Stimulated activated memory B cell treated with anti-CD40 and anti-IgM and Interleukin-4, amounts not matched to agents 10 μg/mL and 1 μg/mL and 100 μg/mL, for 72 hours (primary cell): ENCODE data around the gene ZNF536.
"Not testable (repeated sequence)": the region's sequence is repeated elsewhere in the genome, so short reads cannot be mapped to it uniquely, and the experiment has no call there.

Experiments used
- ATAC-seq: fragments of 150-1000 bp; cut with Tn5 transposase; 2 replicates; pipeline ENCODE4 v1.10.0; 2021
- H3K27ac Mint-ChIP-seq: one replicate; pipeline ENCODE4 v1.8.0; 2022; ENCODE audit warnings: mild to moderate bottlenecking, mixed read lengths
- H3K27me3 Mint-ChIP-seq: one replicate; pipeline ENCODE4 v1.8.0; 2022; ENCODE audit warnings: mixed read lengths
- H3K36me3 Mint-ChIP-seq: one replicate; pipeline ENCODE4 v1.8.0; 2022; ENCODE audit warnings: mixed read lengths
- H3K4me1 Mint-ChIP-seq: one replicate; pipeline ENCODE4 v1.8.0; 2022; ENCODE audit warnings: mixed read lengths
- H3K4me3 Mint-ChIP-seq: one replicate; pipeline ENCODE4 v1.8.0; 2022; ENCODE audit warnings: mild to moderate bottlenecking, moderate library complexity, mixed read lengths
- H3K9me3 Mint-ChIP-seq: one replicate; pipeline ENCODE4 v1.8.0; 2022; ENCODE audit warnings: mixed read lengths

ZNF536 gene

DNA sequence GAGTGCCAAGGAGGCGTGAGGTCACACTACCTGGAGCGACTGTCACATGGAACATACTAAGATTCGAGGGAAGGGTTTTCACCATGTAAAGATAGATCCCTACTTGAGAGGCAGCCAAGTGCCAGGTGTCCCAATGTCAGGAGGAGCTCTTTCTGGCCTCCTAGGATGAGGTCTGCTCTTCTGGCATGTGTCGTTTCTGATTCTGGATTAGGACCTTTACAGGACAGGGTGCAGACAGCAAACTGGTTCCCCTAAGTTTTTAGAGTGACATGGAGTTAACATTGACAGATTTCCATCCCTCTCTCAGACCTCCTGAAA lies 75.3 kb downstream of the ZNF536 start:
- no peaks in the 10 kb centered on the region for H3K36me3 Mint-ChIP-seq

DNA sequence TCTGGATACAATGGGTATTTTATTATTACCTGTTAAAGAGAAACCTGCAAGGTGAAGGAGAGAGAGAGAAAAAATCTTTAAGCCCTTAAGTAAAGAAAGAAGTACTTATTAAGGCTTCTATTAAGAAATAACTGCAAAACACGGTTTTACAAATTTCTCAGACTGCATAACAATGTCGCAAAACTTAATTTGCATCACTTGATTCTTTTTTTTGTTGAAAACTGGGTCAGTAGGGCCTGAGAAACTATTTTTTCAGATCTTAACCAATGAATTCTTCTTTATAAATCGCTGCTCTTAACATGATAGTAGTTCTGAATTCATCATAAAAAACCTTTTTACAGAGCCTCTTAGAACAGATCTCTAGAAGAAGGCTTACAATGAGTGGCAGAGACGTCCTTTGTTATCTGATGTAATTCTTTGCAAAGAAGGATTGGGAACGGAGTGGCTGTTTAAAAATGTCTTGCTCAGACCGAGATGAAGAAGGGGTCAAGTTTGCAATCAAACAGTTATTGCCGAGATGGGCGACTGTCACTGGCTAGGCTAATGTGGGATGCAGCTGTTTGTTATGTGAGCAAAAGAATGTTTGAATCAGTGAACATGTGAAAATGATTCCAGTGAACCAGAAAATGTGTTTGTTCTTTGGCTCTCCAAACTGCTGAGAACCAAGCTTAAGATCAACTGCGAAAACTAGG lies 76.3 kb downstream of the ZNF536 start:
- no peak overlapping the region for H3K27ac Mint-ChIP-seq
- peaks cover 6% of the 10 kb centered on the region for H3K4me1 Mint-ChIP-seq
- no peaks in the 10 kb centered on the region for H3K27me3 Mint-ChIP-seq
- H3K36me3 Mint-ChIP-seq: no peaks in the 10 kb centered on the region
- H3K9me3 Mint-ChIP-seq: peaks cover 12% of the 10 kb centered on the region
- no peak for ATAC-seq
- H3K4me3 Mint-ChIP-seq: no peak overlapping the region

More for the DNA sequence above, 75.3 kb downstream of the ZNF536 start:
- no peaks in the 10 kb centered on the region for H3K27me3 Mint-ChIP-seq
- peaks cover 6% of the 10 kb centered on the region for H3K4me1 Mint-ChIP-seq
- H3K4me3 Mint-ChIP-seq: no peak overlapping the region
- no peak overlapping the region for H3K27ac Mint-ChIP-seq
- H3K9me3 Mint-ChIP-seq: peaks cover 12% of the 10 kb centered on the region
- no peak for ATAC-seq

DNA sequence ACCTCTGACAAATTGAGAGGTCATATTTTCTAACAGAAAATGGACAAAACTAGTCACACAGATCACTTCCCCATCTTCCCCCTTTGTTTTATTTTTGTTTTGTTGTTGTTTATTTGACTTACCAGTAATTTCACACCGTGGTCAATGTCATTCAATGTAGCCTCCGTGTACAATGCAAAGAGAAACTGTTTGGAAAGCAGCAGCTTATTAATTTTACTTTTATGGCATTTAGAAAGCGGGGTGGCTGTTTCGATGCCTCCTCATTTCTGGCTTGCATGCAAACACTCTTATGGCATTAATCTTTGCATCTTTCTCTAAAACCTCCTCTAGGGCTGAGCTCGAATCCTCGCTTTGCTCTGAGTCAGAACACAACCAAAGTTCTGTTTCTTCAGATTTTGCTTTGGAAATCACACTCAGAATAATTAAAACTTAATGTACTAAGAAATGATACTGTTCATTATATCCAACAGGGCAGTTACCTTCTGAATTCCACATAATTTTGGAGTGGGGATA lies 77.0 kb downstream of the ZNF536 start:
- Mint-ChIP-seq H3K9me3 (peaks cover 12% of the 10 kb centered on the region), H3K27ac (no peak overlapping the region)

DNA sequence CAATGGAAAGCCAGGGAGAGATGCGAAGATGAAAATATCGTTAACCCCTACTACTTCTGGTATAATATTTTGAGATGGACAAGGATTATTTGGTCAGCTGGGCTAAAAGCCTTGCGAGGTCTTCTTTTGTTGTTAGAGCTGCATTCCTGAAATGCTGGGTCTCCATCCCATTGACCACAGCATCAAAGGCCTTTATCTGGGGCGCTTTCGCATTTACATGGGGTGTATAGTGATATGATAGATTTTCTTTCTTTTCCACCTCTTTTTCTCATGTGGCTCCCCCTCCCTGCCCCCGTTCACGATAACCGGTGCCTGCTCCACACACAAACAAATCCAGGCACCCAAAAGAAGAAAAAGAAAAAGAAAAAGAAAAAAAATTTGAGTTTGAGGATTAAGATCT lies 77.5 kb downstream of the ZNF536 start:
- no peaks in the 10 kb centered on the region for H3K36me3 Mint-ChIP-seq
- H3K4me3 Mint-ChIP-seq: no peak overlapping the region
- peaks cover 6% of the 10 kb centered on the region for H3K4me1 Mint-ChIP-seq
- no peaks in the 10 kb centered on the region for H3K27me3 Mint-ChIP-seq
- H3K27ac Mint-ChIP-seq: no peak overlapping the region
- ATAC-seq: no peak
- peaks cover 12% of the 10 kb centered on the region for H3K9me3 Mint-ChIP-seq

More for the DNA sequence above, 77.0 kb downstream of the ZNF536 start:
- Mint-ChIP-seq H3K27me3 (no peaks in the 10 kb centered on the region), H3K4me1 (peaks cover 6% of the 10 kb centered on the region), H3K4me3 (no peak overlapping the region), H3K36me3 (no peaks in the 10 kb centered on the region)
- no peak for ATAC-seq

GRCh38 chr19:30450100-30450499 lies 77.9 kb downstream of the ZNF536 start:
- Mint-ChIP-seq H3K4me1 (peaks cover 6% of the 10 kb centered on the region), H3K9me3 (peaks cover 12% of the 10 kb centered on the region), H3K27ac (no peak overlapping the region), H3K27me3 (no peaks in the 10 kb centered on the region), H3K36me3 (no peaks in the 10 kb centered on the region), H3K4me3 (no peak overlapping the region)
- ATAC-seq: no peak

DNA sequence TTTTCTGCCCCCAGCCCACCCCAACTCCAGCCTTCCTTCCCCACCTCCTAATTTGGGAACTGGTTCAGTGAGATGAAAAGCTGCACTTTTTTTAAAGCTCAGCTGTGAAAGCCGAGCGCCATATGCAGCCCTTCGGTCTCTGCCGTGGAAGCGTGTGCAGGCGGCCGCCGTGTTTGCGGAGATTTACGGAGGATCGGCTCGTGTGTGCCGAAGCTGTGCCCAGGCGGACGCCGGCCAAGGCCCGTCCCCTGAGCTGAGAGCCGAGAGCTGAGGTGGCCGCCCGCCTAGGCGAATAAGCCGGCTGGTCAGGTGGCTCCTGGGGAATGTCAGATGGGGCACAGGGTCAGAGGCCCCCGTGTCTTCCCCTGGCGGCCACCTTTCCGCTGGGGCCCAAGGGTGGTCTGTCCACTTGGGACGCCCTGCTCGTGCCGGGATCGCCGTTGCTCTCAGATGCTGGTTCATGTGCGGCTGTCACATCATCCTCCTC lies 78.7 kb downstream of the ZNF536 start:
- H3K9me3 Mint-ChIP-seq: peaks cover 12% of the 10 kb centered on the region
- no peak overlapping the region for H3K4me3 Mint-ChIP-seq
- no peak overlapping the region for H3K27ac Mint-ChIP-seq
- peaks cover 6% of the 10 kb centered on the region for H3K4me1 Mint-ChIP-seq
- H3K36me3 Mint-ChIP-seq: no peaks in the 10 kb centered on the region
- no peak for ATAC-seq
- H3K27me3 Mint-ChIP-seq: no peaks in the 10 kb centered on the region

DNA sequence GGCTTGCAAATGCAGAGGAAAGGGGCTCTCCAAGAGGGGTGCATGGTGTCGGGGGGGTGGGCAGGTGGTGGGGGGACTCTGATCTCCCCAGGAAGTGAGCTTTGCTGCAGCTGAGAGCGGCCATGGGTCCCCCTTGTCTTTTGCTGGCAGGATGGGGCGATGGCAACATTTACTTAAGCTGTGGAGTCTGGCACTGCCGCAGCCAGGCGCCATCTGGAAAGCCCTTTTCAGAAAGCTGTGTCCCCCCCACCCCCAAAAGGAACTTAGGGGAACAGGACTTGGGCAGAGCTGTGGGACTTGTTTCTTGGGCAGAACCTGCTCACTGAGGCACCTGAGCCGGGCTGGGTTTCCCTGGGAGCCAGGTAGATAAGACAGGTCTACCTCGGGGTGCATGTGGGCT lies 80.7 kb downstream of the ZNF536 start:
- no peak overlapping the region for H3K4me3 Mint-ChIP-seq
- H3K4me1 Mint-ChIP-seq: peaks cover 6% of the 10 kb centered on the region
- H3K27me3 Mint-ChIP-seq: no peaks in the 10 kb centered on the region
- H3K9me3 Mint-ChIP-seq: peaks cover 9% of the 10 kb centered on the region
- no peaks in the 10 kb centered on the region for H3K36me3 Mint-ChIP-seq
- no peak overlapping the region for H3K27ac Mint-ChIP-seq
- ATAC-seq: no peak

DNA sequence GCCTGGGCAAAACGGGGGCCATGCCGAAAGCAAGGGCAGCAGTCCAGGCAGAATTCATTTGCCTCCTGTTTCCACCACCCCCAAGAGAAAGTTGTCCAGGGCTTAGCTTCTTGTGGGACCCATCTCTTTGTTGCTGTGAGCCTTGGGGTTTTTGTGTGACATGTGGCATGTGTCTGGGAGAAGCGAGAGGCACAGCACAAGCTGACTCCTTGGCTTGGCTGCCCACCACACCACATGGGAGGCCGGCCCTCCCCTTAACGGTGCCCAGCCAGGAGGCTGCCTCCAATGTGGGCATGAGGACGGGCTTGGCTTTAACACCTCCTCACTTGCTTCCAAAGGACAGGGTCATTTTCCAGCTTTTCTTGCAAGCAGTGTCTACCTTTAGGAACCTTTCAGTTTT lies 81.6 kb downstream of the ZNF536 start:
- Mint-ChIP-seq H3K36me3 (no peaks in the 10 kb centered on the region), H3K4me3 (no peak overlapping the region), H3K9me3 (peaks cover 7% of the 10 kb centered on the region), H3K4me1 (peaks cover 6% of the 10 kb centered on the region), H3K27me3 (no peaks in the 10 kb centered on the region), H3K27ac (no peak overlapping the region)
- ATAC-seq: no peak

DNA sequence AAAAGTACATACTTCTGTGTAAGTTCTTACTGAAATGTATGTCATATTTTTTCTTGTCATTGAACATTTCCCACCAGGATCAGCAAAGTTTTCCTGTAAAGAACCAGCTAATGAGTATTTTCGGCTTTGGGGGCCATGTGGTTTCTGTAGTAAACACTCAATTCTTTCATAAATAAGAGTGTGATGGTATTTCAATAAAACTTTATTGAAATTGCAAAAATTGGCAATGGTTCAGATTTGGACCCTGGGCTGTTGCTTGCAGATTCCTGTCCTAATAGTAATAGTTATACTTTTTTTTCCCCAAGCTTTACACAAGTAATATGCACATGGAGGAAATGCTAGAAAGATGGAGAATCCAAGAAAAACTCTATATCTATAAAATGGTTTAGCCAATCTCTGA lies 83.7 kb downstream of the ZNF536 start:
- Mint-ChIP-seq H3K36me3 (no peaks in the 10 kb centered on the region), H3K4me1 (no peaks in the 10 kb centered on the region), H3K27me3 (no peaks in the 10 kb centered on the region), H3K4me3 (no peak overlapping the region), H3K27ac (no peak overlapping the region), H3K9me3 (peaks cover 4% of the 10 kb centered on the region)
- ATAC-seq: no peak

DNA sequence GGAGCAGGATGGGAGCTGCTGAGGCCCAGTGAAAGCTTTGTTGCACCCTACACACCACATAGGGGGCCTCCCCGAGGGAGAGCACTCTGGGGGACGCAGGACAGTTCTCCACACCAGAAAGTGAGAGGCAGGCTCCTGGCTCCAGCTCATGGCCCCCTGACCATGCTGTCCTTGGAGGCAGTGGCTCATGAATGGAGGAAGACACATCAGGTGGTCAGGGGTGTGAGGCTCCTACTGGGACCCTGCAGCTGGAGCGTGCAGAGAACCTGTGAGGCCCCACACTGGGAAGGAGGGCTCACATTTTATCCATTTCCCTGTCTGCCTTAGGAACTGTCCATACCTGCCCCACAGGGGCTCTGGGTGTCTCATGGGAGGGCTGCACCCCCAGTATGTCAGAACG lies 85.3 kb downstream of the ZNF536 start:
- Mint-ChIP-seq H3K9me3 (peaks cover under 1% of the 10 kb centered on the region), H3K27ac (no peak overlapping the region), H3K4me1 (no peaks in the 10 kb centered on the region), H3K36me3 (no peaks in the 10 kb centered on the region), H3K4me3 (no peak overlapping the region), H3K27me3 (no peaks in the 10 kb centered on the region)
- no peak for ATAC-seq

DNA sequence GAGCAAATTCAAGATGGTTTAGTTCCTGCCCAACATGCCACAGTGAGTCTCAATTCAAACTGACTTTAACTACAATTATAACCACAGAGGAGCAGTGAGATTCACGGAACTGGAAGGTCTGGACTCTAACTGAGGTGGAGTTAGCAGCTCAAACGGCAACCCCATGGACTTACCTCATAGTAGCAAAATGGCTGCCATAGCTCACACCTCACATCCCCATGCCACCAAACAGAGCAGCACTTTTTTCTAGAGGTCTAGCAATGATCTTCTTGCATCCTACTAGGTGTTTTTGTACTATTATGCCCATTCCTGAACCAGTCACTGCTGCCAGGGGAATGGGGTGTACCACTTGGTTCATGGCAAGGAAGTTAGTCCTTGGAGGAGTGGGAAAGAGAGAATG lies 87.7 kb downstream of the ZNF536 start:
- no peak overlapping the region for H3K27ac Mint-ChIP-seq
- no peaks in the 10 kb centered on the region for H3K9me3 Mint-ChIP-seq
- no peaks in the 10 kb centered on the region for H3K4me1 Mint-ChIP-seq
- no peak overlapping the region for H3K4me3 Mint-ChIP-seq
- no peak for ATAC-seq
- H3K36me3 Mint-ChIP-seq: no peaks in the 10 kb centered on the region
- no peaks in the 10 kb centered on the region for H3K27me3 Mint-ChIP-seq

GRCh38 chr19:30464162-30464561 lies 92.0 kb downstream of the ZNF536 start:
- Mint-ChIP-seq H3K36me3 (no peaks in the 10 kb centered on the region), H3K27ac (no peak overlapping the region), H3K27me3 (no peaks in the 10 kb centered on the region), H3K4me1 (no peaks in the 10 kb centered on the region), H3K4me3 (no peak overlapping the region), H3K9me3 (peaks cover 18% of the 10 kb centered on the region)
- no peak for ATAC-seq

DNA sequence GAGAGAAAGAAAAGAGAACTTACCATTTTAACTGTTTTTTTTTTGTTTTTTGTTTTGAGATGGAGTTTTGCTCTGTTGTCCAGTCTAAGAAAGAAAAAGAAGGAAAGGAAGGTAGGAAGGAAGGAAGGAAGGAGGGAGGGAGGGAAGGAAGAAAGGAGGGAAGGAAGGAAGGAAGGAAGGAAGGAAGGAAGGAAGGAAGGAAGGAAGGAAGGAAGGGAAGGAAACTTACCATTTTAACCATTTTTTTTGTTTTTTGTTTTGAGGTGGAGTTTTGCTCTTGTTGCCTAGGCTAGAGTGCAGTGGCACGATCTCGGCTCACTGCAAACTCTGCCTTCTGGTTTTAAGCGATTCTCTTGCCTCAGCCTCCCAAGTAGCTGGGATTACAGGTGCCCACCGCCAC lies 94.4 kb downstream of the ZNF536 start:
- H3K4me3 Mint-ChIP-seq, H3K27me3 Mint-ChIP-seq, H3K27ac Mint-ChIP-seq, H3K4me1 Mint-ChIP-seq, ATAC-seq, H3K36me3 Mint-ChIP-seq: not testable (repeated sequence)
- H3K9me3 Mint-ChIP-seq: peaks cover 18% of the 10 kb centered on the region

GRCh38 chr19:30467239-30467638 lies 95.1 kb downstream of the ZNF536 start:
- Mint-ChIP-seq H3K27me3 (no peaks in the 10 kb centered on the region), H3K36me3 (no peaks in the 10 kb centered on the region), H3K9me3 (peaks cover 20% of the 10 kb centered on the region), H3K4me3 (no peak overlapping the region), H3K27ac (no peak overlapping the region), H3K4me1 (no peaks in the 10 kb centered on the region)
- no peak for ATAC-seq

GRCh38 chr19:30469774-30470173 lies 97.6 kb downstream of the ZNF536 start:
- Mint-ChIP-seq H3K27me3 (no peaks in the 10 kb centered on the region), H3K4me1 (no peaks in the 10 kb centered on the region), H3K36me3 (no peaks in the 10 kb centered on the region), H3K9me3 (peaks cover 35% of the 10 kb centered on the region), H3K4me3 (no peak overlapping the region), H3K27ac (no peak overlapping the region)
- ATAC-seq: no peak

- Mint-ChIP-seq H3K4me3 (no peak overlapping the region), H3K36me3 (no peaks in the 10 kb centered on the region), H3K9me3 (peaks cover 33% of the 10 kb centered on the region), H3K4me1 (no peaks in the 10 kb centered on the region), H3K27ac (no peak overlapping the region), H3K27me3 (no peaks in the 10 kb centered on the region)
- no peak for ATAC-seq
Observed at GRCh38 chr19:30471441-30471840, 99.3 kb downstream of the ZNF536 start.
